HG03520 (cell line): Measurements from ENCODE around the gene NUDT4.
"Not testable (repeated sequence)": the region's sequence is repeated elsewhere in the genome, so short reads cannot be mapped to it uniquely, and the experiment has no call there.

ENCODE experiments used
- ATAC-seq: cut with Tn5 transposase; IDR thresholded peaks from one replicate; pipeline ENCODE4 v1.9.1; 2021; ENCODE audit warnings: mild to moderate bottlenecking, moderate library complexity; ENCODE audit not compliant: unreplicated experiment

Gene NUDT4

DNA sequence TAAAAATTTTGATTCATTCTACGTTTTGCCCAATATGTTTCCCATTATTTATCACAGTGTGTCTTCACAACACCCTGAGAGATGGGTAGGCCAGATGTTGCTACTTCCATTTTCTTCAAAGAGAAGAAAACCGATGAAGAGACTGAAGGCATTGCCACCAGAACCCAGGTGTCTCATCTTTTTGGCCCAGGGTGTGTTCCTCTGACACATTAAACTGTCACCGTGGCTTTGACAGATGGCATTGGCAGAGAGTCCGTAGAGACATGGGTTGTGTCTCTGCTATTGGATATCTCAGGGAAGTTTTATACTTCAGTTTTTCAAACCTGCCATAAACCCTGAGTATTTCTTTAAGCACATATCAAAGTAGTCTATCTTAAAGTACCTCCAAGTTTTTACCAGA, 11.3 kb upstream of the NUDT4 start:
- no peak for ATAC-seq

GRCh38 chr12:93368766-93369165, 9.0 kb upstream of the NUDT4 start:
- ATAC-seq, result no peak

GRCh38 chr12:93369505-93369904, 8.2 kb upstream of the NUDT4 start:
- ATAC-seq, result no peak

DNA sequence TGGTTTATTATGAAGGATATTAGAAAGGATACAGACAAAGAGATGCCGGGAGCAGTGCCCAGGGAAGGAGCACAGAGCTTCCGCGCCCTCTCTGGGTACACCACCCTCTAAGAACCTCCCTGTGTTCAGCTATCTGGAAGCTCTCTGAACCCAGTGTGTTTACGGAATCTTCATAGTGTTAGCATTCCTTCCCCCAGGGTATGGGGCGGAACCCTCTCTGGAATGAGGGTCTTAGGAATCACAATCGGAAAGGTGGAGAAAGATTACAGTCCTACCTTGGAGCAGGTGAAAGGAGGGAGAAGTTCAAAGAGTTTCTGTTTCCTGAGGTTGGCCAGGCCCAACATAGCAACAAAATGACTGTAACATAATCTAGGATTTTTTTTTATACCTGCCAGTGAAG, 6.8 kb upstream of the NUDT4 start:
- no peak for ATAC-seq

GRCh38 chr12:93373961-93374656, 3.6 kb upstream of the NUDT4 start:
- ATAC-seq, result no peak

DNA sequence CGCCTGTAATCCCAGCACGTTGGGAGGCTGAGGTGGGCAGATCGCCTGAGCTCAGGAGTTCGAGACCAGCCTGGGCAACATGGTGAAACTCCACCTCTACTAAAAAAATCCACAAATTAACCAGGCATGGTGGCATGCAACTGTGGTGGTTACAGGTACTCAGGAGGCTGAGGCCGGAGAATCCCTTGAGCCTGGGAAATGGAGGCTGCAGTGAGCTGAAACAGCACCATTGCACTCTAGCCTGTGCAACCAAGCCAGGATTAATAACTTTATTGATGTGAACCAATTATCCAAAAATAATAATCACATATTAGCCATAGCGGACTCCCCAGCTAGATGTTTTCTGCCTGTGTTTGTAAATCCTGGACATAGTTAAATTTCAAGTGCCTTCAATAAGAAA, 1.8 kb upstream of the NUDT4 start:
- ATAC-seq, result no peak

- no peak for ATAC-seq
Measured at GRCh38 chr12:93376436-93377251, 1.1 kb upstream of the NUDT4 start.

DNA sequence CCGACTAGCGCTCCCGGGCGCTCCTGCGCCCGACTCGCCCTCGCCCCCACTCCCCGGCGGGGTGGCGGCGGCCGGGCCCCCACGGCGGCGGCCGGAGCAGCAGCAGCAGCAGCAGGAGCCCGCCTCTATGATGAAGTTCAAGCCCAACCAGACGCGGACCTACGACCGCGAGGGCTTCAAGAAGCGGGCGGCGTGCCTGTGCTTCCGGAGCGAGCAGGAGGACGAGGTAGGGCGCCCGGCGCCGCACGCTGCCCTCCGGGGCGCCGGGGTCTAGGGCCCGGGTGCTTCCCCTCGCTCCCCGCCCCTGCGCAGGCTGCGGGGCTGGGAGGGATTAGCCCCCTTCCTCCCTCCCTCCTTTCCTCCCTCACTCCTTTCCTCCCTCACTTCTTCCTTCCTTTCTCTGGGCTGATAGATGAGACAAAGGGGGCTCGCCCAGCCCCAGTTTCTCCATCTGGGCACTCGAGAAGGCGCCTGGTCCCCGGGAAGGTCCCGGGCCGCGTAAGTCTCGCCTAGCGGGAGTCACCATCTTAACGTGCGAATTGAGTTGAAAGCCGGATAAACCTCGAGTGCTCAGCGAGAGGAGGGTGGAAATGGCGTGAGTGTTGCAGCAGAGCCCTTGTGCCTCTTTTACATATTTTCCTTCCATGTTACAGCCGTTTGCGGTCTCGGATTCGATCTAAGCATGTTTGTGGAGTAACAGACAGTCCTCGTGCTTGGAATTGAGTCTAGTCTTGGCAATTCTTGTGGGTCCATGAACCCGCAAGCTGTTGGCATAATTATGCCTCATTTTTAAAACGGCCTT, 672 bp downstream of the NUDT4 start:
- peak; percentile 28 for ATAC-seq

DNA sequence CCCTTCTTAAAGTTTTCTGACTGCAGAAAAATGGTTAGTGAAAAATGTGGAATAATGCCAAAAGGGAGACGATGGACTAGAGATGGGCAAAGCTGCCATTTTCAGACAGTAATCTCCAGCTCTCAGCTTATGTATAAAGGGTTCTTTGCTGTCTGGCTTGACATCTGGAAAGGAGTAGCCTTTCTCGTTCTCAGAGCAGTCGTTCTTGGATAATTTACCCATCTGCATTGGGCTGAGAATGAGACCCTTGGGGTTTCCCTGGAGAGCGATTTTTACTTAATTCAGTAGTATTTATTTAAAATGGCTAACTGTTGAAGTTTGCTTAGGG, 1.2 kb downstream of the NUDT4 start:
- no peak for ATAC-seq

- no peak for ATAC-seq
Measured at GRCh38 chr12:93379326-93379980, 1.7 kb downstream of the NUDT4 start.

DNA sequence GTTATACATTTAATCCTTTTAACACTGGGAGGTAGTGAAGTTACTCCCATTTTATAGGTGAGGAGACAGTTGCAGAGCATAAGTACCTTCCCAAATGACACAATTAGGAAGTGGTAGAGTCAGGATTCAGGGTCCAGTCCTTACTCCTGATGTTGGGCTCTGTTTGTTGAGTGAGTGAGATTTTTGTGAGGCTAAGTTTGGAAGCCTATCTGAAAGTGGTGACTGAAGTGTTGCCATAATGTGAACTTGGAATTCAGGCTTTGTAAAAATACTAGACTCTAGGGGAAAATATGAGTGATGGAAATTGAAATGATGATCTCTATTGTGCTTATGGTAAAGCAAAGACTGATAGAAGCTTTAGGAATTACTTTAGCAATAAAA, 2.2 kb downstream of the NUDT4 start:
- ATAC-seq, result no peak

DNA sequence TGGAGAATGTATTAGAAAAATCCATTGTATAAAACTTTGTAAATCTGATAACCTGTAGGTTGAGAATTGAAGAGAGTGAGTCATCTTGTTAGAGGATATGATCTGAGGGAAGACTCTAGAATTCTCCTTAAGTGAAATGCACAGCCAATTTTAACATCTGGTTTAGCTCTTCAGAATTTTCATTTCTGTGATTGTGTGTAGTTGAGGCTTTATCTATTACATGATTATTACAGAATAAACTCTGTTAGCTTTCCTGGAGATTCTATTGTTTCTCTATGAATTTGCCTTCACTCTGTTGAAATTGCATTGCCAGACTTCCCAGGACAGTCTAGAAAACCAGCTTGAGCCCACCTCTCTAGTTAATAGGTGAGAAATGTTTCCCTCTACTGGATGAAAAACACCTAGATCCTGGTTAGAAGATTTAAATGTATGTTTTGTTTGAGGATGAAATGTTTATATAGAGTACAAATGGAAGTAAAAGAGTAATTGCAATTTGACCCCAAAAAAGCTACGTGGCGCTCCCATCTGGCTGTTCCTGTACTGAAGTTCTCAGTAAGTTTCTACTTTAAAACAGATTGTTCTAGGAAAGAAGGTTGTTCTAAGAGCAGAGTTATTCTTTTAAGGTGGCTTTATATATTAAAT, 2.9 kb downstream of the NUDT4 start:
- ATAC-seq, result no peak

GRCh38 chr12:93381161-93381975, 3.6 kb downstream of the NUDT4 start:
- no peak for ATAC-seq

DNA sequence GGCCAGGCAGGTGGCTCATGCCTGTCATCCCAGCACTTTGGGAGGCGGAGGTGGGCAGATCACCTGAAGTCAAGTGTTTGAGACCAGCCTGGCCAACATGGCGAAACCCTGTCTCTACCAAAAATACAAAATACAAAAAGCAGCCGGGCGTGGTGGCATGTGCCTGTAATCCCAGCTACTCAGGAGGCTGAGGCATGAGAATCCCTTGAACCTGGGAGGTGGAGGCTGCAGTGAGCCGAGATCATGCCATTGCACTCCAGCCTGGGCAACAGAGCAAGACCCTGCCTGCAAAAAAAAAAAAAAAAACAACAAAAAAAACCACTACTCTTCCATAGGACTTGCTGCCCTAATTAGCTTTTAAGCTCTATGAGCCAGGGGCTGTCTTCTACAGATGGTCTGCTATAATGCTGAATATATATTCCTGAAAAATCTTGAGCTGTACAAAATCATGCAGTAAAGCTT, 4.3 kb downstream of the NUDT4 start:
- not testable (repeated sequence) for ATAC-seq

GRCh38 chr12:93387780-93388179, 10.1 kb downstream of the NUDT4 start:
- ATAC-seq, result peak; percentile 53

- no peak for ATAC-seq
Measured at GRCh38 chr12:93390031-93390430, 12.3 kb downstream of the NUDT4 start.

DNA sequence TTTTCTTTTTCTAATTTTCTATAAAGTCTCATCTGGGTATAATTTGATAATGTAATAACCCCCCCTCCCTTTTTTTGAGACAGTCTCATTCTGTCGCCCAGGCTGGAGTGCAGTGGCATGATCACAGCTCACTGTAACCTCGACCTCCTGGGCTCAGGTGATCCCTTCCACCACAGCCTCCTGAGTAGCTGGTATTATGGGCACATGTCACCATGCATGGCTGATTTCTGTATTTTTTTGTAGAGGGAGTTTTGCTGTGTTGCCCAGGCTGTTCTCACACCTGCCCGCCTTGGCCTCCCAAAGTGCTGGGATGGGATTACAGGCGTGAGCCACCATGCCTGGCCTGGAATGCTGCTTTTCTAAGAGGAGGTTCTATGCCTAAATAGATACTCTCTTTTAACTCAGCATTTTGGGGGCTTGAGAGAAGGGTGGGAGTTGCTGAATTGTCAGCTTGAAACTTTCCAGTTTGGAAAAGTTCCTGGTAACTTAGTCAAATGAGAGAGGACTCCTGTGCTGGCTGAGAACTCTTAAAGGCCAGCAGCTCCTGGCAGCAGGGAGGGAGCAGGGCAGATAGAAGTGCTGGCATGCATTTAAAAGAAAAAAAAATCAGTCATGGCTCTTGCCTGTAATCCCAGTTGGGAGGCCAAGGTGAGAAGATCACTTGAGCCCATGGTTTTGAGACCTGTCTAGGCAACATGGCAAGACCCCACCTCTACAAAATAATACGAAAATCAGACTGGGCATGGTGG, 13.0 kb downstream of the NUDT4 start:
- ATAC-seq, result no peak

GRCh38 chr12:93393425-93393824, 15.7 kb downstream of the NUDT4 start:
- no peak for ATAC-seq

DNA sequence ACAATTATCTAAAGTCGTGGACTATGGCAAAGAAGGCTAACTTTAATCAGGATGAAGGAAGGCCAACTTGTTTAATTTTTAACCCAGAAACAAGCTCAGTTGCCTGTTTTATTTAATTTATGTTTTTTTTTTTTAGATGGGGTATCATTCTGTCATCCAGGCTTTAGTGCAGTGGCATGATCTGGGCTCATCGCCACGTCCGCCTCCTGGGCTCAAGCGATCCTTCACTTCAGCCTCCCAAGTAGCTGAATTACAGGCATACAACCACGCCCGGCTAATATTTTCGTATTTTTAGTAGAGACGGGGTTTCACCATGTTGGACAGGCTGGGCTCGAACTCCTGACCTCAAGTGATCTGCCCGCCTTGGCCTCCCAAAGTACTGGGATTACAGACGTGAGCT, 19.7 kb downstream of the NUDT4 start:
- ATAC-seq, result no peak
